Subcutaneous preadipocyte (primary cell): ENCODE data around the gene SPINK8. TPM values are rescaled to one million over a fixed set of nuclear protein-coding genes. Genes with fewer than 3 reads are reported as not detected.

ENCODE experiments used
- small RNA-seq: library from RNA; depleted of rRNA; stranded (forward); fragments of <200 nt; gene quantifications from one replicate; pipeline ENCODE3, GENCODE V24; 2012
- total RNA-seq: library from RNA; depleted of rRNA; stranded (reverse); fragments of >200 nt; gene quantifications from 2 replicates; pipeline ENCODE4 v1.2.3, GENCODE V29; 2012

The SPINK8 gene
- not detected in 2 replicates for total RNA-seq

DNA sequence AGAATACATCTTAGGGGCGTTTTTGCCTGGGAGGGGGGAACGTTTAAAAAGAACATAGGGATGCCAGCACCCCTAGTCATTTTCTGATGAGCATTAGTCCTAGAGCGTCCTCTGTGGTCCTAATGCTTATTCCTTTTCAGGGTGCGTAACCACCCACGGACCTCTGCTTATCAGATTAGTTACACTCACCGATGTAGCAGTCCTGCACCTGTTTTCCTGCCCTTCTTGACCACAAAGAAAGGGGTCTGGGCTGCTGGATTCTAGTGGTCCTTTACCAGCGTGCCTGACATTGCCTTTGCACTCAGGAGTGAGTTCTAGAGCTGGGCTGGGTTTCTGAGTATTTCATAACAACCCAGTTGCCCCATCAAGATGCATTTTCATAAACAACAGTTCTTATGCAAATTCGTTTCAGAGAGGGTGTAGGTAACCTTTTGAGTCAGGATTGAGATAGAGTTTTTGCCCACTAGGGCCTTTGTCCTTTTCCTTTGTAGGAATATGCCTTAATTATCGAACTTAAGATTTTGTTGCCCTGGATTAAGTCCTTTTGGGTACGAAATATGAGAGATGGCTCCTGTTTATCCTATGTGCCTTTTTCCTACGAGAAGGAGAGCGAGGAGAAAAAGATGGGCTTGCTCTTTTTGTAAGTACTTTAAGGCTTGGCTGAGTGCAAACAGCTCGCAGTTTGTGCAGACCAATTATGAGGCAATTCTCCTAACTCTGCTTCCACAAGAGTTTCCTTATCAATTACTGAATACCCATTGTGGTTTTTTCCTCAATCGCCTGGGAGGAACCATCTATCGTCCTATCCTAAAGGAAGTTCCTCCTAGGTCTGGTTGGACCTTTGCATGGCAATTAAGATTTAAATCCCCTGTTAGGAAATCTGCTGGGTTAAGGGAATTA lies at the start of gene SPINK8:
Gene SPINK8 (minus strand): TSS at position 316 of the 900 bp plus-strand sequence. CDS start 5,320 bp downstream, outside the sequence.

DNA sequence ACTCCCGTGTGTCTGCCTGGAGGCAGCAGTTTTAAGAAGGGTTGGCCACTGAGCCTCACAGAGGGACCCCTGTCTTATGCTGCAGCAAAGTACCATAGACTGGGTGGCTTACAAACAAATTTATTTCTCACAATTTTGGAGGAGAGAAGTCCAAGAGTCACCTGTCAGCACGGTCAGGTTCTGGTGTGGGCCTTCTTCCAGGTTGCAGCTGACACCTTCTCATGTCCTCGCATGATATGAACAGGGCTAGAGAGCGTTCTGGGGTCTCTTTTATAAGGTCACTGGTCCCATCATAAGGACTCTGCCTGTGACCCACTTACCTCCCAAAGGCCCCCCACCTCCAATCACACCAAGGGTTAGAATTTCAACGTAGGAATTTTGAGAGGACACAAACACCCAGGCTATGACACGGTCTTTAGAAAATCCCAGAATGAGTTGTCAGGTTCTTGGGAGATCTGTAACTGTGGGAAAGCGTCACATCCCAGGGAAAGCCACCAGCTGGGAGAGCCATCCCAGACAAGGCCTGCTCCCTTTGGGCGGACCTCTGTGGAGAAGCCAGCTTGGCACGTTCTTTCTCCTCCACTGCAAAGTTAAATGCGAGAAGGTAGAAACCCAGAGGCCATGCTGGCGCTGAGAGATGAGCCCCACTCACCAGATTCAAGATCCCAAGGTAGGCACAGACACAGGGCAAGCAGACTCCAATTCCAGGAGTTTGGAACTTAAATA lies 38.4 kb upstream of the SPINK8 start, which contains the start of gene FBXW12:
Gene FBXW12 (plus strand): TSS at position 569 of the 726 bp plus-strand sequence. CDS start 549 bp downstream, outside the sequence.

DNA sequence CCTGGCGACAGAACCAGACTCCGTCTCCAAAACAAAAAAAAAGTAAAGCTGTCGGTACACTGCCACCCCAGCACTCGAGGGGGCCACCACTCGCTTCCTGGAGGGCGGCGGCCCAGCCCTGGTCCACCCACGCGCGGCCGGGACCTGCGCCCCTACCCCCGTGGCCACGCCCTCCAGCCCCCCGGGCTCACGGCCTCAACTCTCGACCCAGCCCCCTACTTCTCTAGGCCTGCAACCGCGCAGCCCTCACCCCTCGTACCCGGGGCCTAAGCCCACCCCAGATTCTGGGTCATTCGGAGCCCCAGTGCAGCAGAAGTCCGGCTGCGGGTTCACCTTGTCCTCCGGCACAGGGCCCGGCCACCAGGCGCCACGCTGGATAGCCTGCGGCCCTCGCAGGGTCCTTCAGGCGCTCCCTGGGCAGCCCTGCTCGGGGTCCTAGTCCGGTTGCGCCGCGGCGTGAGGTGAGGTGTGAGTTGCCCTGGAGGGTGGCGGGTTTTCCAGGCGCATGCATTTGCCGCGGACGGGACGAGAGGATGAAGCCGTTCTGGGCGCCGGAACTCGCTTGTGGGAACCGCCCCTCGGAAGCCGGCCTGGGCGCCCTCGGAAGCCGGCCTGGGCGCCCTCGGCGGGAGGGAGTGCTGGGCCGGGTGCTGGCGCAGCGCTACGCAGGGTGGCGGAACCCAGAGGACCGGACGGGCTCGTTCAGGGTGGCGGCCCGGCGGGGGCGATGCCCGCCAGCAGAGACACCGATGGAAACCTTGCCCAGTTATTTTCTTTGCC lies 32.3 kb downstream of the SPINK8 start, which contains the start of gene NME6:
Gene NME6 (minus strand): TSS at position 348 of the 780 bp plus-strand sequence.

Small RNAs within 50 kb of the gene (small RNA-seq; reads per million reads assigned to genes)
- gene MIR2115 (not detected), gene RF00019 (not detected), gene RN7SL321P (not detected)

Other genes with a start within 250 kb of the SPINK8 start
- 4.8 and 18.6 TPM in 2 replicates for gene CDC25A, start 145.2 kb downstream of the SPINK8 start, total RNA-seq
- not detected in 2 replicates for gene CAMP, start 110.2 kb downstream of the SPINK8 start, total RNA-seq
- gene ZNF589, start 92.6 kb downstream of the SPINK8 start, total RNA-seq, result 7.4 and 7.7 TPM in 2 replicates
- gene NME6, start 32.3 kb downstream of the SPINK8 start, total RNA-seq, result 19.1 and 29.3 TPM in 2 replicates
- gene FBXW12, start 38.6 kb upstream of the SPINK8 start, total RNA-seq, result 0.20 TPM in 1 of 2 replicates, not detected in the other
- 18.4 and 21.3 TPM in 2 replicates for gene PLXNB1, start 96.4 kb upstream of the SPINK8 start, total RNA-seq
- 19.7 and 22.8 TPM in 2 replicates for gene CCDC51, start 106.5 kb upstream of the SPINK8 start, total RNA-seq
- gene TMA7, start 106.6 kb upstream of the SPINK8 start, total RNA-seq, result 159 and 170 TPM in 2 replicates
- 9.2 and 16.6 TPM in 2 replicates for gene ATRIP, start 113.1 kb upstream of the SPINK8 start, total RNA-seq
- 114 and 122 TPM in 2 replicates for gene SHISA5, start 170.5 kb upstream of the SPINK8 start, total RNA-seq
- 7.7 and 9.0 TPM in 2 replicates for gene PFKFB4, start 223.1 kb upstream of the SPINK8 start, total RNA-seq
- gene UCN2, start 230.1 kb upstream of the SPINK8 start, total RNA-seq, result 0.20 TPM in 1 of 2 replicates, not detected in the other